ENCODE measurements around the gene TRAF3IP1. TPM values are rescaled to one million over a fixed set of nuclear protein-coding genes. Genes with fewer than 3 reads are reported as not detected.

Gene TRAF3IP1
- total and polyA plus RNA-seq, 2 donors (not counting 1 experiment from before 2014, with no cell fraction given) = 3.9 to 9.2 TPM

GRCh38 chr2:238439917-238440316 lies 119.6 kb downstream of the TRAF3IP1 start:
- Histone ChIP-seq H4K20me1 (ENCODE audit: control insufficient read depth, extremely low read depth, insufficient read depth, low read length) (no peaks in the 10 kb centered on the region), H3K36me3 (ENCODE audit: control insufficient read depth, insufficient read depth, low read length) (peaks cover 10% of the 10 kb centered on the region), H3K4me2 (ENCODE audit: extremely low read depth, insufficient read depth, low read length) (peak overlapping the region; percentile 76), H3K27me3 (ENCODE audit: control insufficient read depth, insufficient read depth, low read length) (no peaks in the 10 kb centered on the region), H3K9ac (ENCODE audit: insufficient read depth, low read length) (peak overlapping the region; percentile 25), H3K79me2 (ENCODE audit: control insufficient read depth, insufficient read depth, low read length) (peaks cover 82% of the 10 kb centered on the region), H3K27ac (ENCODE audit: insufficient read depth, low read length) (peak overlapping the region; percentile 98), H3K4me1 (ENCODE audit: control insufficient read depth, extremely low read depth, insufficient read depth, low read length) (peaks cover 19% of the 10 kb centered on the region), H2AFZ (ENCODE audit: low read length) (no peak overlapping the region), H3K9me3 (ENCODE audit: control insufficient read depth, insufficient read depth, low read depth, low read length) (no peaks in the 10 kb centered on the region), H3K4me3 (replicated peaks in 1 of 4; ENCODE audit: control extremely low read depth in 1 of 4, insufficient read depth in 1 of 4, low read depth in 3 of 4, low read length in 4 of 4) (peak overlapping the region in 1 of 4 experiments; percentile 7)
- no peak for DNase-seq (ENCODE audit: low read depth in 2 of 2)
- TF ChIP-seq EZH2 (IDR thresholded peaks at IDR 0.05; ENCODE audit: low read length, missing control alignments) (no peak), CTCF (conservative IDR thresholded peaks at IDR 0.05 in 1 of 2, IDR thresholded peaks at IDR 0.05 in 1 of 2; ENCODE audit: low read depth in 1 of 2, low read length in 2 of 2) (no peak)

GRCh38 chr2:238440331-238440730 lies 120.0 kb downstream of the TRAF3IP1 start:
- peaks cover 15% of the 10 kb centered on the region for H3K4me1 ChIP-seq (ENCODE audit: control insufficient read depth, extremely low read depth, insufficient read depth, low read length)
- no peak overlapping the region for H2AFZ ChIP-seq (ENCODE audit: low read length)
- no peaks in the 10 kb centered on the region for H3K27me3 ChIP-seq (ENCODE audit: control insufficient read depth, insufficient read depth, low read length)
- no peak overlapping the region for H3K9ac ChIP-seq (ENCODE audit: insufficient read depth, low read length)
- H3K79me2 ChIP-seq (ENCODE audit: control insufficient read depth, insufficient read depth, low read length) = peaks cover 79% of the 10 kb centered on the region
- peaks cover 10% of the 10 kb centered on the region for H3K36me3 ChIP-seq (ENCODE audit: control insufficient read depth, insufficient read depth, low read length)
- H3K4me2 ChIP-seq (ENCODE audit: extremely low read depth, insufficient read depth, low read length) = peak overlapping the region; percentile 76
- no peak for TF ChIP-seq EZH2 (IDR thresholded peaks at IDR 0.05; ENCODE audit: low read length, missing control alignments)
- no peak for TF ChIP-seq CTCF (conservative IDR thresholded peaks at IDR 0.05 in 1 of 2, IDR thresholded peaks at IDR 0.05 in 1 of 2; ENCODE audit: low read depth in 1 of 2, low read length in 2 of 2)
- no peaks in the 10 kb centered on the region for H4K20me1 ChIP-seq (ENCODE audit: control insufficient read depth, extremely low read depth, insufficient read depth, low read length)
- H3K4me3 ChIP-seq (replicated peaks in 1 of 4; ENCODE audit: control extremely low read depth in 1 of 4, insufficient read depth in 1 of 4, low read depth in 3 of 4, low read length in 4 of 4) = no peak overlapping the region
- no peak for DNase-seq (ENCODE audit: low read depth in 2 of 2)
- H3K27ac ChIP-seq (ENCODE audit: insufficient read depth, low read length) = peak overlapping the region; percentile 98
- no peaks in the 10 kb centered on the region for H3K9me3 ChIP-seq (ENCODE audit: control insufficient read depth, insufficient read depth, low read depth, low read length)

GRCh38 chr2:238440767-238441166 lies 120.4 kb downstream of the TRAF3IP1 start:
- H3K4me3 ChIP-seq (replicated peaks in 1 of 4; ENCODE audit: control extremely low read depth in 1 of 4, insufficient read depth in 1 of 4, low read depth in 3 of 4, low read length in 4 of 4) = no peak overlapping the region
- H3K27ac ChIP-seq (ENCODE audit: insufficient read depth, low read length) = peak overlapping the region; percentile 98
- H3K79me2 ChIP-seq (ENCODE audit: control insufficient read depth, insufficient read depth, low read length) = peaks cover 78% of the 10 kb centered on the region
- H3K27me3 ChIP-seq (ENCODE audit: control insufficient read depth, insufficient read depth, low read length) = no peaks in the 10 kb centered on the region
- peaks cover 12% of the 10 kb centered on the region for H3K4me1 ChIP-seq (ENCODE audit: control insufficient read depth, extremely low read depth, insufficient read depth, low read length)
- H4K20me1 ChIP-seq (ENCODE audit: control insufficient read depth, extremely low read depth, insufficient read depth, low read length) = no peaks in the 10 kb centered on the region
- H3K9ac ChIP-seq (ENCODE audit: insufficient read depth, low read length) = no peak overlapping the region
- H3K4me2 ChIP-seq (ENCODE audit: extremely low read depth, insufficient read depth, low read length) = no peak overlapping the region
- no peak for TF ChIP-seq EZH2 (IDR thresholded peaks at IDR 0.05; ENCODE audit: low read length, missing control alignments)
- DNase-seq (ENCODE audit: low read depth in 2 of 2) = no peak
- H3K9me3 ChIP-seq (ENCODE audit: control insufficient read depth, insufficient read depth, low read depth, low read length) = no peaks in the 10 kb centered on the region
- H3K36me3 ChIP-seq (ENCODE audit: control insufficient read depth, insufficient read depth, low read length) = peaks cover 10% of the 10 kb centered on the region
- H2AFZ ChIP-seq (ENCODE audit: low read length) = no peak overlapping the region
